IMR-90 (cell line): ENCODE measurements around the gene LANCL3. TPM values are rescaled to one million over a fixed set of nuclear protein-coding genes. Genes with fewer than 3 reads are reported as not detected.

Source experiments
- ATAC-seq: fragments of 200-7000 bp; cut with Tn5 transposase; 2 replicates; pipeline ENCODE4 v1.9.1; 2020; ENCODE audit warnings: low read depth, mild to moderate bottlenecking, moderate library complexity
- BruUV-seq: library from RNA; stranded (reverse); fragments of 400-500 nt; replicated peaks from 2 replicates; lab custom pipeline; 2021; lab: Mats Ljungman, UMichigan
- CTCF ChIA-PET: fragments of 300-600 bp; formaldehyde crosslinking; extraction: SDS; loops from one replicate; lab custom pipeline; 2021; ENCODE audit warnings: antibody characterized with exemption; lab: Yijun Ruan, JAX
- POLR2A ChIA-PET: fragments of 300-600 bp; sonication (Branson Sonifier 250); formaldehyde crosslinking; loops from one replicate; lab custom pipeline; 2022; ENCODE audit warnings: antibody characterized with exemption; ENCODE audit not compliant: unreplicated experiment; lab: Charles Lee
- DNase-seq: peaks from one replicate; pipeline ENCODE4 v3.0.0; 2013
- H2AFZ ChIP-seq: replicated peaks from 2 replicates; pipeline ENCODE3; 2013; ENCODE audit warnings: low read length, mild to moderate bottlenecking; ENCODE audit not compliant: poor library complexity
- H2AK5ac ChIP-seq: 2 replicates; pipeline ENCODE4 v1.6.1; 2013; ENCODE audit warnings: low read depth, low read length, inconsistent platforms
- H2AK9ac ChIP-seq: replicated peaks from 2 replicates; pipeline ENCODE3; 2013; ENCODE audit warnings: mild to moderate bottlenecking, low read depth, low read length, moderate library complexity; ENCODE audit not compliant: poor library complexity
- H2BK120ac ChIP-seq: 2 replicates; pipeline ENCODE4 v1.6.1; 2013; ENCODE audit warnings: low read depth, low read length, inconsistent platforms
- H2BK15ac ChIP-seq: 3 replicates; pipeline ENCODE4 v1.6.1; 2013; ENCODE audit warnings: low read depth, low read length, inconsistent platforms
- H2BK20ac ChIP-seq: 2 replicates; pipeline ENCODE4 v1.6.1; 2013; ENCODE audit warnings: low read depth, mild to moderate bottlenecking, inconsistent platforms, low read length, moderate library complexity
- H2BK5ac ChIP-seq: 2 replicates; pipeline ENCODE4 v1.6.1; 2013; ENCODE audit warnings: mild to moderate bottlenecking, low read depth, low read length, inconsistent platforms; ENCODE audit not compliant: poor library complexity, severe bottlenecking
- H3K14ac ChIP-seq: replicated peaks from 2 replicates; pipeline ENCODE4 v1.6.1; 2013; ENCODE audit warnings: low read depth, low read length, inconsistent platforms
- H3K18ac ChIP-seq: 2 replicates; pipeline ENCODE4 v1.6.1; 2013; ENCODE audit warnings: low read depth, low read length, control low read depth
- H3K23ac ChIP-seq: 2 replicates; pipeline ENCODE4 v1.6.1; 2013; ENCODE audit warnings: low read depth, low read length, inconsistent platforms
- H3K27ac ChIP-seq: 2 replicates; pipeline ENCODE4 v1.5.1; 2013; ENCODE audit warnings: mild to moderate bottlenecking, control low read depth, low read length; ENCODE audit not compliant: insufficient read depth
- H3K27me3 ChIP-seq: 2 replicates; pipeline ENCODE4 v1.6.1; 2013; ENCODE audit warnings: low read length; ENCODE audit not compliant: control insufficient read depth, insufficient read depth
- H3K36me3 ChIP-seq: 2 replicates; pipeline ENCODE4 v1.6.1; 2013; ENCODE audit warnings: low read length, mixed read lengths; ENCODE audit not compliant: control insufficient read depth, insufficient read depth
- H3K4ac ChIP-seq: 2 replicates; pipeline ENCODE4 v1.6.1; 2013; ENCODE audit warnings: low read depth, low read length, inconsistent platforms
- H3K4me1 ChIP-seq: 2 replicates; pipeline ENCODE4 v1.6.1; 2013; ENCODE audit warnings: low read length, mixed read lengths; ENCODE audit not compliant: control insufficient read depth, insufficient read depth
- H3K4me2 ChIP-seq: 2 replicates; pipeline ENCODE4 v1.6.1; 2013; ENCODE audit warnings: low read depth, mild to moderate bottlenecking, control low read depth, low read length, moderate library complexity
- H3K4me3 ChIP-seq: 2 replicates; pipeline ENCODE4 v1.5.1; 2013; ENCODE audit warnings: low read depth, mild to moderate bottlenecking, control low read depth, low read length, moderate library complexity; ENCODE audit not compliant: insufficient read depth
- H3K56ac ChIP-seq: 2 replicates; pipeline ENCODE4 v1.6.1; 2013; ENCODE audit warnings: low read length, inconsistent platforms; ENCODE audit not compliant: insufficient read depth; ENCODE audit errors: extremely low read depth
- H3K79me1 ChIP-seq, 2 experiments: 2 replicates each; pipeline ENCODE4 v1.6.1; 2013; ENCODE audit warnings: low read length in 2 of 2, inconsistent platforms in 1 of 2, low read depth in 1 of 2
- H3K9ac ChIP-seq: 2 replicates; pipeline ENCODE4 v1.6.1; 2013; ENCODE audit warnings: low read depth, low read length, control low read depth
- H3K9me1 ChIP-seq: 2 replicates; pipeline ENCODE4 v1.6.1; 2013; ENCODE audit warnings: low read length, inconsistent platforms; ENCODE audit not compliant: insufficient read depth
- H3K9me3 ChIP-seq: 2 replicates; pipeline ENCODE4 v1.6.1; 2013; ENCODE audit warnings: low read length; ENCODE audit not compliant: control insufficient read depth, insufficient read depth
- H4K20me1 ChIP-seq: 2 replicates; pipeline ENCODE4 v1.6.1; 2013; ENCODE audit warnings: low read length, inconsistent platforms; ENCODE audit not compliant: insufficient read depth
- H4K5ac ChIP-seq: 2 replicates; pipeline ENCODE4 v1.6.1; 2013; ENCODE audit warnings: mild to moderate bottlenecking, low read depth, low read length, control low read depth
- H4K8ac ChIP-seq, 2 experiments: 2 replicates each; pipeline ENCODE4 v1.6.1; 2013; ENCODE audit warnings: low read depth in 2 of 2, low read length in 2 of 2, control low read depth in 1 of 2, inconsistent platforms in 1 of 2
- H4K91ac ChIP-seq: 2 replicates; pipeline ENCODE4 v1.6.1; 2013; ENCODE audit warnings: low read depth, low read length, inconsistent platforms; ENCODE audit not compliant: insufficient read depth
- CEBPB ChIP-seq: IDR thresholded peaks from 2 replicates; pipeline ENCODE4 v1.6.1; 2012; ENCODE audit warnings: low read depth, low read length, improper control_type of control experiment
- RCOR1 ChIP-seq: IDR thresholded peaks from 2 replicates; pipeline ENCODE4 v1.6.1; 2012; ENCODE audit warnings: mild to moderate bottlenecking, low read length, improper control_type of control experiment; ENCODE audit not compliant: insufficient replicate concordance
- WGBS, 2 experiments: methylation state at CpG; one replicate each; pipeline versions ENCODE4 v1.1.5 to v1.1.7; 2013; ENCODE audit warnings: missing lambda C conversion rate in 2 of 2; ENCODE audit not compliant: insufficient read length in 1 of 2; ENCODE audit errors: extremely low coverage in 2 of 2; 5-methylcytosine and 5-hydroxymethylcytosine counted together
- dilution Hi-C: fragments of 300-500 bp; cut with HindIII; formaldehyde crosslinking; loops from one replicate; pipeline ENCODE4 v1.14.3; 2018; ENCODE audit warnings: low sequenced_read_pairs; ENCODE audit not compliant: unreplicated experiment
- in situ Hi-C: fragments of 300-500 bp; cut with MboI; formaldehyde crosslinking; loops from 3 replicates; pipeline ENCODE4 v1.14.3; 2019; ENCODE audit warnings: low sequenced_read_pairs, inconsistent platforms, mixed read lengths
- intact Hi-C: fragments of 100-400 bp; cut with micrococcal nuclease; formaldehyde crosslinking; loops from 2 replicates; pipeline ENCODE4 v1.10.0; 2022
- polyA plus RNA-seq, 3 experiments: library from polyadenylated mRNA; depleted of rRNA; stranded (reverse); fragments of >200 nt; gene quantifications; 2 replicates each; pipeline ENCODE4 v1.2.3, GENCODE V29; 2012; ENCODE audit warnings: low replicate concordance in 1 of 3
- total RNA-seq: library from RNA; depleted of rRNA; stranded (reverse); fragments of >200 nt; gene quantifications from 2 replicates; pipeline ENCODE4 v1.2.3, GENCODE V29; 2012

LANCL3 gene
- total and polyA plus RNA-seq, 2 of the 4 experiments (the other 2 are of a cell fraction), result not detected

DNA sequence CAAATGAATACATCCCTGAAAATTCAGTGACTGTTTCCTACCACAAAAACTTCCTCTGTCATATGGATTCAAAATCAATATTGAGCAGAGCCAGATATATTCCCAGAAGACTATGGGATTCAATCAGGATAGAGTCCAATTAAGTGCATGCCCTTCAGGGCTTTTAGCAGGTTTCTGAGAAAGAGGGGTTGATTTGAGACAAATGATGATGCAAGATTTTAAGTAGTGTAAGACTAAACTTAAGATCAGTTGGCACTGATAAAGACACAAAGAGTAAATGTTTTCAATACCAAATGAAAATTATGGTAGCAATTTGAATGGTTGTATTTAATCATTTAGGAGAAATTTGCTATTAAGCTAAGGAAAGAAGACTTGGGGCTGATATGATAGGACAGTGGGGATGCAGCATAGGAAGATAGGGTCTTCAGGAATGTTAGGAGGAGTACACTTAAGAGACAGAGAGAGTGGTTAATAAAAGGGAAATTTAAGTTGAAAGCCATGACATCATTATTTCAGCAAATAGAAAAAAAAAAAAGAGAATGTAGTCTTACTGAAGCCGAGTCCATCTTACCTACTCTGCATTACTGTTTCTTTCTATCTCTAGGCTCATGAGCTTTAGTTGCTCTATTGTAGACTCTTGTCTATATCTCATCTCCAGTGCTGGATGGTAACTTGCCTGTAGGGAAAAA lies 82.1 kb downstream of the LANCL3 start:
- in situ Hi-C loops (no loop called here), intact Hi-C loops (loop anchor here (10.0 kb wide), 1 partner anchor 331 kb away; no protein-coding TSS in a partner anchor), dilution Hi-C loops (no loop called here)
- Histone ChIP-seq H3K79me1 (no peaks in the 10 kb centered on the region), H3K27ac (no peak overlapping the region), H3K23ac (no peak overlapping the region), H2AK9ac (no peak overlapping the region), H3K18ac (no peak overlapping the region), H3K4me1 (no peaks in the 10 kb centered on the region), H4K8ac (no peak overlapping the region), H2BK120ac (no peak overlapping the region), H2BK20ac (no peak overlapping the region), H3K9me1 (no peaks in the 10 kb centered on the region), H4K91ac (no peak overlapping the region), H3K4me2 (no peak overlapping the region), H3K27me3 (peaks cover 4% of the 10 kb centered on the region), H4K20me1 (no peaks in the 10 kb centered on the region), H2BK5ac (no peak overlapping the region), H3K9ac (no peak overlapping the region), H3K4me3 (no peak overlapping the region), H3K56ac (no peak overlapping the region), H3K14ac (no peak overlapping the region), H3K9me3 (no peaks in the 10 kb centered on the region), H4K5ac (no peak overlapping the region), H3K36me3 (no peaks in the 10 kb centered on the region), H2BK15ac (no peak overlapping the region), H2AK5ac (no peak overlapping the region), H3K4ac (no peak overlapping the region), H2AFZ (no peak overlapping the region)
- CTCF ChIA-PET, result no interaction called here
- ATAC-seq (no peak), DNase-seq (no peak)
- POLR2A ChIA-PET, result interaction anchor here (0.7 kb wide), 1 partner anchor 36 kb away, joined by 6 read pairs; no protein-coding TSS in a partner anchor
- BruUV-seq, result no TSS peak
- WGBS, 2 experiments, result no CpG with 5 or more reads among the region's 1 CpG
- peak; percentile 4; the same call in 1 of the 2 replicates for TF ChIP-seq CEBPB
- no peak for TF ChIP-seq RCOR1
